Measurements from ENCODE around the gene PACS2.
"Not testable (repeated sequence)": the region's sequence is repeated elsewhere in the genome, so short reads cannot be mapped to it uniquely, and the experiment has no call there.

PACS2 gene

DNA sequence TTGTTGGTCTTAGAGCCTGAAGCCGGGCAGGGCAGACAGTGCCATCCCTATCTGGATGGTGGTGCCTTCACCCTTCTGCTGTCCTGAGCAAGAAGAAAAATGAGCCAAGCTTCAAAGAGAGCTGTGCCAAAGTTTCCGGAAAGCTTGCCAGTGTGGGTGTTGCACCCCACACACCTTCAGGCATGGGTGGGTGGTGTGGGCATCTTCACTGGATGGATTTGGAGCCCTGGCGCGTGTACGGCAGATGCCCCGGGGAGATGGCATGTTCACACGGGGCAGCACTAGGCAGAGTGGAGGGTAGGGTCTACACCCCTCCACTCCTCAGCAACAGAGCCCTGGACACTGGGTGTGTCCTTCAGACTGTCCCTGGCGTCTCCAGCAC, 33.0 kb downstream of the PACS2 start:
- no peak for DNase-seq (ENCODE audit: insufficient read length, low spot score)
- FAIRE-seq = no peak

DNA sequence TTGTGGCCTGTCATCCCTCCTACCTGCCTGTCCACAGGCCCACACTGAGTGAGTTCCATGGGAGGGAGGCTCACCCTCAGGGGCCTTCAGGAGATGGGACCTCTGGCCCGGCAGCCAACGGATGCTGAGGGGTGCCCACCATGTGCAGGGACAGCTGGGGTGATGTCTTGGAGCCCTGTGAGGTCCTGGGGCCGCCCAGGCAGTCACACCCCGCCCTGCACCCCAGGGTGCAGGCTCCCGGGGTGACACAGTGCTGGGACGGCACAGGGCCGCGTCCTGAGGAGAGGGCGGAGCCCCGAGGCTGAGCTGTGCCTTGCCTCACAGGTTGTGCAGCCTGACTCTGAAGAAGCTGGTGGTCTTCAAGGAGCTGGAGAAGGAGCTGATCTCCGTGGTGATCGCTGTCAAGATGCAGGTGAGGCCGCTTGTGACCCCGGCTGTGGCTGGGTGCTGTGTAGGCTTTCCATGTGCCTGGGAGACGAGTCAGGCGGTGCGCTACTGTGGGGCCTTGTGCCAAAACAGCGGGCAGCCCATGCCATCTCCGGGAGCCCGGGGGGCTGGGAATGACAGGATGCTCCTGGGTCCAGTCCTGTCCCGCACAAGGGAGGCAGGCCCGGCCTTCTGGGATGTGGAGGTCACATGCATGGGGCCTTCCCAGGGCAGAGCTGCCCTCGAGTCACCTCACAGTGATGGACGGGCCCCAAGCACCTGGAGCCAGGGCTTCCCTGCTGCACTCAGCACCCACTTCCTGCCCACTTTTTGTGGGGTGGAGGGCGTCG, 33.8 kb downstream of the PACS2 start:
- no peak for FAIRE-seq
- no peak for DNase-seq (ENCODE audit: insufficient read length, low spot score)

GRCh38 chr14:105348945-105349699, 34.6 kb downstream of the PACS2 start:
- DNase-seq (ENCODE audit: insufficient read length, low spot score) (no peak), FAIRE-seq (no peak)

DNA sequence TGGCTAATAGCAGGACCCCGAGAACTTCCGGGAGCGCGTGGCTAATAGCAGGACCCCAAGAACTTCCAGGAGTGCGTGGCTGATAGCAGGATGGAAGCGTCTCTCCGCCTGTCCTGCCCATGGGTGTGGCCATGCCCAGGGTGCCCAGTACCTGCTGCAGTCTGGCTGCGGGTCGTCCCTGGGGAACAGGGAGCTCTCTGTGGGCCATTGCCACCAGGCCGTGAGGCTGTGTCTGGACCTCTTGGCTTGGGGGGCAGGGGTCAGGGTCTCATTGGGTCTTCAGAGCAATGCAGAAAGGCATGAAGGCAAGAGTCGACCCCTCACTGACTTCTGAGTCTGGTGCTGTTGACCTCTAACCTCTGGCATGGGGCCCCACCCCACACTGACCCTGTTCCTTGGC, 35.4 kb downstream of the PACS2 start:
- no peak for DNase-seq (ENCODE audit: insufficient read length, low spot score)

DNA sequence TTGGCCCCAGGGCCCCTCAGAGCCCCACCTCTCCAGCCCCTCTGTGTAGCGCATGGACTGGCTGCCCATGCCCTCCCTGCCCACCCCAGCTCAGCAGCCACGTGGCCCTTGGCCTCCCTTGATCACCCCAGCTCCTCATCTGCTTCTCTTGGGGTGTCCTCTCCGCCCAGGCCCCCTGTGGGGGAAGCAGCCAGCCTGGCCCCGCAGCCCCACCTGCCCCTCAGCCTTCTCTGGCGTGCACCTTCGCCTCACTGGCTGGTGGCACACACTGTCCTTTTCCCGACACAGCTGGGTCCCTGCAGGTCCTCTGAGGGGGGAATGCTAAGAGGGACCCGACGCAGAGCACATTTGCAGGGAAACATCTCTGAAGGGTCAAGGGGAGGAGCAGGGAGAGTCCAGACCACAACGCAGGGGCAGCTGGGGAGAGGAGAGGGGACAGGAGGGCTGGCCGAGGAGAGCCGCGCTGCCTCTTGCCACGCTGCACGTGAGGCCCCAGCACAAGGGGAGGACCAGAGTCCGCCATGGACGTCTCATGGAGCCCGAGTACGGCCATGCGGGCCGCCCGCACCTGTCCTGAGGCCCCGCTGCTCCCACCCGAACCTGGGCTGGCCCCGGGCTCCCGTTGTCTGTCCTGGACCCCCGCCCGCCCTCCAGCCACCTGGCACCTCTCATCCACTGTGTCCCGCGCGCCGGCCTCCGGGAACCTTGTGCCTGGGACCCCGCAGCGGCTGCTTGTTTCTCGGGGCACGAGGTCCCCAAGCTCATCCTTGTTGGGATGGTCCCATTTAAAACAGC, 36.1 kb downstream of the PACS2 start:
- FAIRE-seq (no peak), DNase-seq (ENCODE audit: insufficient read length, low spot score) (no peak)

More for the DNA sequence above, 35.4 kb downstream of the PACS2 start:
- FAIRE-seq = peak; percentile 33

GRCh38 chr14:105351410-105351809, 36.9 kb downstream of the PACS2 start:
- DNase-seq (ENCODE audit: insufficient read length, low spot score) (no peak), FAIRE-seq (no peak)

DNA sequence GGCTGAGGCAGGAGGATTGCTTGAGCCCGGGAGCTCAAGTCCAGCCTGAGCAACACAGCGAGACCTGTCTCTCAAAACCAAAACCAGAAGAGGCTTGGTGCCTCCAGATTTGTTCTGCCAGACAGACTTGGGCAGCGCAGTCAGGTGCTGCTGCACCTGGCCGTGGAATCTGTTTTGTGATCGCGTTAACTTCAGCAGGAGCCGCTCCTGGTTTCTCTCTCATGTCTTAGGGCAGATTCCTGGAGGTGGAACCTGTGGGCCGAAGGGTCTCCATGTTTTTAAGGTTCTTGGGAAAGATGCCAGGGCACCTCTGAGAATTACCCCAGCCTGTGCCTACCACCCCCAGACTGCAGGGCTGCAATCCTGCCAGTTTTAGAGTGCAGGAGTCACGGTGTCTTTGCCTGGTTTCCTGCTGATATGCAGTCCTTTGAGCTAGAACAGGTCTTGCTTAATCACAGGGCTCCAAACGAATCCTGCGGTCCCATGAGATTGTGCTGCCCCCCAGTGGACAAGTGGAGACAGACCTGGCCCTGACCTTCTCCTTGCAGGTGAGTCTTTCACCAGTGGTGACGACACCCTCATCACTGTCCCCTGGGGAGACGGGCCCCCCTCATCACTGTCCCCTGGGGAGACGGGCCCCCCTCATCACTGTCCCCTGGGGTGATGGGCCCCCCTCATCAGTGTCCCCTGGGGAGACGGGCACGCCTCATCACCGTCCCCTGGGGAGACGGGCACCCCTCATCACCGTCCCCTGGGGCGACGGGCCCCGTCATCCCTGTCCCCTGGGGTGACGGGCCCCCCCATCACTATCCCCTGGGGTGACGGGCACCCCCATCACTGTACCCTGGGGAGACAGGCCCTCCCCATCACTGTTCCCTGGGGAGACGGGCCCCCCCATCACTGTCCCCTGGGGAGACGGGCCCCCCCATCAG, 37.6 kb downstream of the PACS2 start:
- DNase-seq (ENCODE audit: insufficient read length, low spot score) (peak; percentile 96), FAIRE-seq (peak; percentile 83)

DNA sequence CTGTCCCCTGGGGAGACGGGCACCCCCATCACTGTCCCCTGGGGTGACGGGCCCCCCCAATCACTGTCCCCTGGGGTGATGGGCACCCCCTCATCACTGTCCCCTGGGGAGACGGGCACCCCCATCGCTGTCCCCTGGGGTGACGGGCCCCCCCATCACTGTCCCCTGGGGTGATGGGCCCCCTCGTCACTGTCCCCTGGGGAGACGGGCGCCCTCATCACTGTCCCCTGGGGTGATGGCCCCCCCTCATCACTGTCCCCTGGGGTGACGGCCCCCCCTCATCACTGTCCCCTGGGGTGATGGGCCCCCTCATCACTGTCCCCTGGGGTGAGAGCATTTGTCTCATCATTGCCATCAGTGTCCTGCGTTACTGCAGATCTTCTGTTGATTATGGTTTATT, 38.6 kb downstream of the PACS2 start:
- DNase-seq (ENCODE audit: insufficient read length, low spot score) (no peak), FAIRE-seq (no peak)

DNA sequence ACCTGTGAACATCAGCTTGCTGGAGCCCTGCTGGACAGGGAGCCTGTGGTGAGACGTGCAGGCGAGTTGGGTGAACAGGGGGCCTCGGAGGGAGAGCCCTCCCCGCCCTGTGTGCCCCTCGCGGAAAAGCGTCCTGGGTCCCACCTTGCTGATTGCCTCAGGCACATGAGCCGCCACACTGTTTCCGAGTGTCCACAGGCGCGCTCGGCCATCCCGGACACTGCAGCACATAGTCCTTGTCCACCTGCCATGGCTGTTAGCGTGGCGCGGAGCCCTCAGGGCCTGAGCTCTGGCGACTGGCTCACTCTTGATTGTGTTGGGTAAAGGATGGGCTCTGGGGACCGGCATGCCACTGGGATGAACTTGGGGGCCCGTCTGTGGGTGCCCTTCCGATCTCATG, 40.0 kb downstream of the PACS2 start:
- no peak for FAIRE-seq
- DNase-seq (ENCODE audit: insufficient read length, low spot score) = no peak

- DNase-seq (ENCODE audit: insufficient read length, low spot score) (no peak), FAIRE-seq (no peak)
Measured at GRCh38 chr14:105355049-105355575, 40.6 kb downstream of the PACS2 start.

DNA sequence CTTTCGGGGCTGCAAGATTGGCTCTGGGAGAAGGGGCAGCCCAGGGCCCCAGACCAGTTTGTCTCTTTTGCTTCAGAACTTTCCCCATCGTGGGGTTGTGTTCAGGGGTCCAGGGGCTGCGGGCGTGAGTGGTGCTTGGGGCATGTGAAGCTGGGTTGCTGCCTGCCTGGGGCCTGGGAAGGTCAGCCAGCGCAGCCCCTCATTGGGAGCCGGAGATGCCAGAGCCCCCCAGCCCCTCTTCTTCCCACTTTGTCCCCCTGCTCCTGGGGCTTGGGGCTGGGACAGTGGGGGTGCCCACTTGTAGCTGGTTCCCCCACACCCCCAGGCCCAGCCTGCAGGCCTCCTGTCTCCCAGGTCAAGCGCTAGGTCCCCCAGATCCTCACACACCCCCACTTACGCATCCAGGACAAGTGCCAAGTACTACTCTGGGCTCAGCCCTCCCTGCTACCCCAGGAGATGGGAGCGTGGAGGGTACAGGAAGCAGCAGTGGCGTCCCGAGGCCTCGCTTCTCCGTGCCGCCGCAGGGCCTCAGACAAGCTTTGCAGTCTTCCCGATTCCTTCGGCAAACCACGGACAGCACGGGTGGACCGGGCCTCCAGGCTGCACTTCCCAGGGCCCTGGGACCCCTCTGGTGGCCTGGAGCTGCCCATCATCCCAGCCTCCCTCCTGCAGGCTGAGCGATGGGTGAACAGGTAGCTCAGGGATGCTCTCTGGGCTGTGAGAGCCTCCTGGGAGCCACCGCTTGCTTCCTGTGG, 41.5 kb downstream of the PACS2 start:
- FAIRE-seq = no peak
- no peak for DNase-seq (ENCODE audit: insufficient read length, low spot score)

GRCh38 chr14:105356927-105357326, 42.4 kb downstream of the PACS2 start:
- DNase-seq (ENCODE audit: insufficient read length, low spot score) = no peak
- no peak for FAIRE-seq

GRCh38 chr14:105357626-105358025, 43.1 kb downstream of the PACS2 start:
- DNase-seq (ENCODE audit: insufficient read length, low spot score) (no peak), FAIRE-seq (no peak)

- FAIRE-seq (no peak), DNase-seq (ENCODE audit: insufficient read length, low spot score) (no peak)
Measured at GRCh38 chr14:105358140-105358846, 43.7 kb downstream of the PACS2 start.

DNA sequence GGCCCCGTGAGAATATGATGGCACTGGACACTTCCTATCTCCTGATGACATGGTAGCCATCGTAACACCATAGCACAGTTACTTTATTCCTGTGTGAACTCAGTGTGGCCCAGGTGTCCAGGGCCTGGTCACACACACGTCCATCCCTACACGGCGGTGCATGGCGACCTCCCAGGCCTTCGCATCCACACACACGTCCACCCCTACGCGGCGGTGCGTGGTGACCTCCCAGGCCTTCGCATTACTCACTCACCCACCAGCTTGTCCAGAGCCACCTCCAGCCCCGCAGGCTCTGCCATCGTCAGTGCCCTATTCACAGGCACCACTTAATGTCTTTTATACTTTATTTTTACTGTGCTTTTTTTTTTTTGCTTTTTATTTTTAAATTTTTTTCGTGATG, 44.4 kb downstream of the PACS2 start:
- FAIRE-seq = no peak
- no peak for DNase-seq (ENCODE audit: insufficient read length, low spot score)

GRCh38 chr14:105361412-105361811, 46.9 kb downstream of the PACS2 start:
- FAIRE-seq = not testable (repeated sequence)

GRCh38 chr14:105363847-105364708, 49.5 kb downstream of the PACS2 start:
- peak; percentile 95 for FAIRE-seq

More at GRCh38 chr14:105361412-105361811, 46.9 kb downstream of the PACS2 start:
- DNase-seq (ENCODE audit: insufficient read length, low spot score) = not testable (repeated sequence)

DNA sequence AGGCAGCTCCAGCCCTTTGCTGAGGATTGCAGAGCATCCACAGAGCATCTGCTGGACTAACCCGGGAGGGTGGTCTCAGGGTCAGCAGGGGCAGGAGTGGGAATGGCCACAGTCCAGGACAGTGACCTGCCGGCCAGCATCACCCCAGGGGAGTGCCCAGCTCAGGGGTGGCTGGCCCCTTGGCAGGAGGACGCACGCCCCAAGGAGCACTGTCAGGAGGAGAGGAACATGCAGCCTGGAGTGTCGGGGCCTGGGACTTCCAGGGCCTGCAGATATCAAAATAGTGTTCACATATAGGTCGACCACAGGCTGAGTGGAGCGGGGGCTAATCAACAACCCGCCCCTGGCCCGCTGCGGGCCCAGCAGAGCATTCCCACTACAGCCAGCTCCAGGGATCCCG, 50.6 kb downstream of the PACS2 start:
- FAIRE-seq = no peak

More at GRCh38 chr14:105363847-105364708, 49.5 kb downstream of the PACS2 start:
- DNase-seq (ENCODE audit: insufficient read length, low spot score) = peak; percentile 80

More for the DNA sequence above, 50.6 kb downstream of the PACS2 start:
- no peak for DNase-seq (ENCODE audit: insufficient read length, low spot score)
